ENCODE measurements around the gene ZNF48.

ZNF48 gene

GRCh38 chr16:30429418-30429677 is 34.1 kb downstream of the ZNF48 start:
- FAIRE-seq (no peak), DNase-seq (ENCODE audit: extremely low spot score, insufficient read length, low read depth) (no peak)

GRCh38 chr16:30429678-30430427 is 34.6 kb downstream of the ZNF48 start, which contains the start of gene DCTPP1:
Gene DCTPP1 (minus strand): TSS chr16:30430030. CDS start chr16:30429980, 50 bp downstream.
- DNase-seq (ENCODE audit: extremely low spot score, insufficient read length, low read depth): peak; percentile 83
- FAIRE-seq: peak; percentile 98

- no peak for FAIRE-seq
- DNase-seq (ENCODE audit: extremely low spot score, insufficient read length, low read depth): no peak
Observed at GRCh38 chr16:30430428-30430970, 35.3 kb downstream of the ZNF48 start.

- DNase-seq (ENCODE audit: extremely low spot score, insufficient read length, low read depth): no peak
- FAIRE-seq: no peak
Observed at GRCh38 chr16:30434852-30435251, 39.6 kb downstream of the ZNF48 start.

DNA sequence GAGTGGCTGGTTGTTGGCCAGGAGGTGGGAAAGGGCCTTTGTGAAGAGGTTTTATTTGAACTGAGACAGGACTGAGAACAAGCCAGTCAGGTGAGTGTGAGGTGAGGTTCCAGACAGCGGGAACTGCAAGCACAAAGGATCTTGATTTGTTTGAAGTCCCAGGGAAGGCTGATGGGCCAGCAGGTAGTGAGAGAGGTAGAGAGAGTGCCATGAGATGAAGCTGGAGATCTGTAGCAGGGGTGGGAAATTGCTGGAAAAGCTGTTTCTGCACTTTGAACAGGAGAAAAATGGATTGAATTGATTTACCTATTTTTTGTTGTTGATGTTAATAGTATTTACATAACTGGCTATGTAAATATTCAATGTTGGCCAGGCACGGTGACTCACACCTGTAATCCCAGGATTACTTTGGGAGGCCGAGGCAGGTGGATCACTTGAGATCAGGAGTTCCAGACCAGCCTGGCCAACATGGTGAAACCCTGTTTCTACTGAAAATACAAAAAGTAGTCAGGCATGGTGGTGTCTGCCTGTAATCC is 42.4 kb downstream of the ZNF48 start:
- FAIRE-seq (no peak), DNase-seq (ENCODE audit: extremely low spot score, insufficient read length, low read depth) (no peak)

DNA sequence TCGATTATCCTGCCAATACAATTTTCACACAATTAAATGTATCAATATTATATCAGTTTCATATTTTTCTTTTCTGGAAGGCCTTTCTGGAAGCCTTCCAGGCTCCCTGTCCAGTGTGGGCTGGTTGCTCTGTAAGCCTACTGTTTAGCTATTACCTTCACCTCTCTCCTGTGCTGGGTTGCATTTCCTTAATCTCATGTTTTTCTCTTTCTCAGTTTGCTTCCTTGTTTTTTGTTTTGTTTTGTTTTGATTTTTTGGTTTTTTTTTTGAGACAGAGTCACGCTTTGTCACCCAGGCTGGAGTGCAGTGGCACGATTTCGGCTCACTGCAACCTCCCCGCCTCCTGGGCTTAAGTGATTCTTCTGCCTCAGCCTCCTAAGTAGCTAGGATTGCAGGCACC is 43.6 kb downstream of the ZNF48 start:
- peak; percentile 21 for FAIRE-seq

GRCh38 chr16:30439720-30440348 is 44.6 kb downstream of the ZNF48 start:
- FAIRE-seq (peak; percentile 9), DNase-seq (ENCODE audit: extremely low spot score, insufficient read length, low read depth) (no peak)

More for the DNA sequence above, 43.6 kb downstream of the ZNF48 start:
- DNase-seq (ENCODE audit: extremely low spot score, insufficient read length, low read depth): no peak

- DNase-seq (ENCODE audit: extremely low spot score, insufficient read length, low read depth) (no peak), FAIRE-seq (no peak)
Observed at GRCh38 chr16:30443631-30444030, 48.4 kb downstream of the ZNF48 start.

DNA sequence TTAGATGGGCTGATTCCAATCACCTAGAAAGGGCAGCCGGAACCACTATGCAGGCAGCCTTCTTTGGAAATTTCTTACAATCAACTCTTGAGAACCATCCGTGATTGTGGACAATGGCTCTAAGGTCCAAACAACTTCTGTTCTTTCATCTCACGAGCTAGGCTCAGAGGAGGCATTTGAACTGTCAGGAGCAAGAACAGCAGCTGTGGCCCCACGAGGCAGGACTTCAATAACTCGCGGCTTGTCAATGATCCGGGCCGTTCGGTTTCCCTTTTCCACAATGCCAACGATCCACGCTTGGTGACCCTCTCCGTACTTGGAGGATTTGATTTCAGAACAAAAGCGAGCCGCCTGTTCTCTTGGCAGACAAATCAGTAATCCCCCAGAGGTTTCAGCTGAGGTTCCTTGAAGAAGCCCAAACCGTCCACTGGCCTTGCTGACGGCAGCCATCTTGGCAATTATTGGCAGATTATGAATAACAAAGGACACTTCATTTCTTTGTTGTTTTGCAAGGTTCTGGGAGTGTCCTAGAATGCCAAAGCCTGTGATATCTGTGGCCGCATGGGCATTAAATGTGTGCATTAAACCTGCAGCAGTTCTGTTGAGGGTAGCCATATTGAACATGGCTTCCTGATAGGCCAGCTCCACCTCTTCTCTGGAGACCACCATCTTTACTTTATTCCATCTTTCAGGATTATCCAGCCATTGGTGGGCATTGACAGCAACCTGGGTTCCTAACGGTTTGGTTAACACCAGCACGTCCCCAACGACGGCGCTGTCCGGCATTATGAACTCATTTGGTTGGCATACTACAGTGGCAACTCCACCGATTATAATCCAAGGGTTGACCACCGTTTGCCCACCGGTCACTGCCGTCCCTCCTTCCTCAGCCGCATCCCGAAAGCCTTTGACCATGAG is 49.3 kb downstream of the ZNF48 start:
- FAIRE-seq (no peak), DNase-seq (ENCODE audit: extremely low spot score, insufficient read length, low read depth) (no peak)

DNA sequence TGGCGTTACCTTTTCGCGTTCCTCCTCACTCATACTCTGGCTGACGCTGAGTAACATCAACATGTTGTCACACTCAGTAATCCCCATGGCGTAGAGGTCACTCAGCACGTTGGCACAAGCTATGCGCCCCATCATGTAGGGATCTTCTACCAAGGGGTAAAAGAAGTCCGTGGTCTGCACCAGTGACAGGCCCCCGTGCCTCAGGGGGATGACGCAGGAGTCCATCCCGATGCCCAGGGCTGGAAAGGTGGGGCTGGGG is 49.9 kb downstream of the ZNF48 start:
- FAIRE-seq (no peak), DNase-seq (ENCODE audit: extremely low spot score, insufficient read length, low read depth) (no peak)

DNA sequence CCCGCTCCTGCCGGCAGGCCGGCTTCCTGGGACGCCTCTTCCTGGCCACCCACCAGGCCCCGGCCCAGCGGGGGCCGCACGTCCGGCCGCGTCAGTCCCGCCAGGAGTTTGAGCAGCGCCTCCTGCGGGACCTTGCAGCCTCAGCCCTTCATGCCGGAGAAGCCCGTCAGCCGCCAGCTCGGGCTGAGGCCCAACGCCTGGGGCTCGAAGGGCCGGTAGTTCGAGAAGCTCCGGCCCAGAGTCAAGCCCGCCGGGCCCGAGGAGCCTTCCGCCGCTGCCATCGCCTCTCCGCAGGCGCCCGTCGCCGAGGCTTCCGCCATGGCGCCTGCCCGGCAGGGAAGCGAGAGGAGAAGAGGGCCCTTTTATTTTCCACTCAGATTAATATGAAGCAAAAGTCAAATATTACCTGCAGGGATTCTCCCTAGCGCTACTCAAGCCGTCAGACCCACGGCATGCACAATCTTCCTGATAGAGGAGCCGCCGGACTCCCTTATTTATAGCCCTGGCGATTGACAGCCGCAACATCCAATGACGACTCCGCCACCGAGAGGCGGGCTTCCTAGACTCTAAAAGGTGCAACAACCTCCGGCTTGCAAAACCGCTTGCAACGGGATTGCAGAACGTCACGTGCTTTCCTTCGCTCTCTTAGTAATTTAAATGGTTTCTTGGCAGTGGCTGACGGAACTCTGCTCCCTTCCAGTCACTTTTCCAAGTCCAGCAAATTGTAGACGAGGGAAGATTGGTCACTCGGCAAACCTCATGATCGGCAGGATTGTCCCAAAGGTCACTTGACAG is 50.4 kb downstream of the ZNF48 start, which contains the start of gene SEPHS2:
SEPHS2 (minus strand) TSS at position 467 of the 795 bp plus-strand sequence; CDS start at position 320, 147 bp downstream.
- DNase-seq (ENCODE audit: extremely low spot score, insufficient read length, low read depth) (peak; percentile 78), FAIRE-seq (peak; percentile 87)

DNA sequence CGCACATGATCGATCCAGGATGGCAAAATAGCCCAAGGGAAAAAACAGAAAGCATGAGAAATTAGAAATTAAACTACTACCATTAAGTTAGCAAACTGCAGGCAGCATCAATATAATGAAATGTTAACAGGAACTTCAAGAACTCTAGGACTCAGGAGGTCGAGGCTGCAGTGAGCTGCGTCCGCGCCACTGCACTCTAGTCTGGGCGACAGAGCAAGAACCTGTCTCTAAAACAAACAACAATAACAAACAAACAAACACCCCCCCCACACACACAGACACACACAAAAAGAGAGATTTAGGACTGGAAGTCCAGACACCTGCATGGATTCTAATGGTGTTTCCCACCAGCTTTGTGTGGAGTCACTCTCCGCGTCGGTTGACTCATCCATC is 51.0 kb downstream of the ZNF48 start:
- no peak for FAIRE-seq
- DNase-seq (ENCODE audit: extremely low spot score, insufficient read length, low read depth): no peak

GRCh38 chr16:30447512-30448226 is 52.4 kb downstream of the ZNF48 start:
- DNase-seq (ENCODE audit: extremely low spot score, insufficient read length, low read depth): no peak
- FAIRE-seq: no peak

GRCh38 chr16:30449116-30449435 is 53.9 kb downstream of the ZNF48 start:
- DNase-seq (ENCODE audit: extremely low spot score, insufficient read length, low read depth) (no peak), FAIRE-seq (no peak)
